HG03025 (cell line): ENCODE data around the gene BRMS1L.

ENCODE experiments used
- ATAC-seq: cut with Tn5 transposase; IDR thresholded peaks from one replicate; pipeline ENCODE4 v1.9.1; 2021; ENCODE audit warnings: mild to moderate bottlenecking, moderate library complexity; ENCODE audit not compliant: unreplicated experiment, low FRiP score

BRMS1L gene

GRCh38 chr14:35911097-35911496, 85.0 kb downstream of the BRMS1L start:
- no peak for ATAC-seq

- ATAC-seq: no peak
Observed at GRCh38 chr14:35915185-35915584, 89.0 kb downstream of the BRMS1L start.

- ATAC-seq: no peak
Observed at GRCh38 chr14:35915775-35916174, 89.6 kb downstream of the BRMS1L start.
